Body of pancreas (tissue), 4 donors: ENCODE results near the gene MRPL21.

Source experiments
- POLR2A ChIP-seq, 3 donors: fragments of 450-650 bp; IDR thresholded peaks; one replicate each; pipeline ENCODE4 v1.6.1; 2016; ENCODE audit warnings: antibody characterized with exemption in 3 of 3, mild to moderate bottlenecking in 2 of 3
- TF ChIP-seq, protein P1 (sequence below), 7 experiments: fragments of 450-650 bp in 4 of 7; fragments of 200-600 bp in 3 of 7; sonication (generic) in 3 of 7; IDR thresholded peaks; one replicate each; pipeline ENCODE4 v1.5.1; 2016 to 2019; ENCODE audit warnings: antibody characterized with exemption in 7 of 7

DNA sequence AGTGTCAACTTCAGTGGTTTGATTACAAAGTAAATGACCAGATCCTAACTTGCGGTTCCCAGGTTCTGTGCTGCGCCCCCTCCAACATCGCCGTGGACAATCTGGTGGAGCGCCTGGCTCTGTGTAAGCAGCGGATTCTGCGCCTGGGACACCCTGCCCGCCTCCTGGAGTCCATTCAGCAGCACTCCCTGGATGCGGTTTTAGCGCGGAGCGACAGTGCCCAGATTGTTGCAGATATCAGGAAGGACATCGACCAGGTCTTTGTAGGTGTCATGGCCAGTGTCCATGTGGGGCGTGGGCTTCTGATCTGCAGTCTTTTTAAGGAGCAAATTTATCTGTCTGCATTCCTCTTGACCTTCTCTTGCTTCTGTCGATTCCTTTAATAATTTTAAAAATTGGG, 11.1 kb upstream of the MRPL21 start:
- TF ChIP-seq, protein P1, sequence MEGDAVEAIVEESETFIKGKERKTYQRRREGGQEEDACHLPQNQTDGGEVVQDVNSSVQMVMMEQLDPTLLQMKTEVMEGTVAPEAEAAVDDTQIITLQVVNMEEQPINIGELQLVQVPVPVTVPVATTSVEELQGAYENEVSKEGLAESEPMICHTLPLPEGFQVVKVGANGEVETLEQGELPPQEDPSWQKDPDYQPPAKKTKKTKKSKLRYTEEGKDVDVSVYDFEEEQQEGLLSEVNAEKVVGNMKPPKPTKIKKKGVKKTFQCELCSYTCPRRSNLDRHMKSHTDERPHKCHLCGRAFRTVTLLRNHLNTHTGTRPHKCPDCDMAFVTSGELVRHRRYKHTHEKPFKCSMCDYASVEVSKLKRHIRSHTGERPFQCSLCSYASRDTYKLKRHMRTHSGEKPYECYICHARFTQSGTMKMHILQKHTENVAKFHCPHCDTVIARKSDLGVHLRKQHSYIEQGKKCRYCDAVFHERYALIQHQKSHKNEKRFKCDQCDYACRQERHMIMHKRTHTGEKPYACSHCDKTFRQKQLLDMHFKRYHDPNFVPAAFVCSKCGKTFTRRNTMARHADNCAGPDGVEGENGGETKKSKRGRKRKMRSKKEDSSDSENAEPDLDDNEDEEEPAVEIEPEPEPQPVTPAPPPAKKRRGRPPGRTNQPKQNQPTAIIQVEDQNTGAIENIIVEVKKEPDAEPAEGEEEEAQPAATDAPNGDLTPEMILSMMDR (IDR thresholded peaks at IDR 0.05), result no peak
- TF ChIP-seq POLR2A (IDR thresholded peaks at IDR 0.05), result no peak
